ENCODE data around the gene DDX23.

DNA sequence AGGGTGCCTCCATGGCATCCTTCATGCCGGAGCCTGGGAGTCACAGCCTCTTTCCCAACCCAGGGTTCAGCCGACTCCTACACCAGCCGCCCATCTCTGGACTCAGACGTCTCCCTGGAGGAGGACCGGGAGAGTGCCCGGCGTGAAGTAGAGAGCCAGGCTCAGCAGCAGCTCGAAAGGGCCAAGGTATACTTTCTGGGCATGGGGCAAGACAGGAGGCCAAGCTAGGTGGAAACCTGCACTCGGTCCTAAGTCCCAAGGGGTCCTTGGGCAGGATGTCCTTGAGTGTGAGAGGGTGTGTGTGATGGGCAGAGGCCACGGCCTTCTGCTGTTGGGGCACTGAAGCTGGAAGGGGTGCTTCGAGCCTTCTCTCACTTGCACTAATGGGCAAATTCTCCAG is 28.7 kb downstream of the DDX23 start:
- TF ChIP-seq, protein P1, sequence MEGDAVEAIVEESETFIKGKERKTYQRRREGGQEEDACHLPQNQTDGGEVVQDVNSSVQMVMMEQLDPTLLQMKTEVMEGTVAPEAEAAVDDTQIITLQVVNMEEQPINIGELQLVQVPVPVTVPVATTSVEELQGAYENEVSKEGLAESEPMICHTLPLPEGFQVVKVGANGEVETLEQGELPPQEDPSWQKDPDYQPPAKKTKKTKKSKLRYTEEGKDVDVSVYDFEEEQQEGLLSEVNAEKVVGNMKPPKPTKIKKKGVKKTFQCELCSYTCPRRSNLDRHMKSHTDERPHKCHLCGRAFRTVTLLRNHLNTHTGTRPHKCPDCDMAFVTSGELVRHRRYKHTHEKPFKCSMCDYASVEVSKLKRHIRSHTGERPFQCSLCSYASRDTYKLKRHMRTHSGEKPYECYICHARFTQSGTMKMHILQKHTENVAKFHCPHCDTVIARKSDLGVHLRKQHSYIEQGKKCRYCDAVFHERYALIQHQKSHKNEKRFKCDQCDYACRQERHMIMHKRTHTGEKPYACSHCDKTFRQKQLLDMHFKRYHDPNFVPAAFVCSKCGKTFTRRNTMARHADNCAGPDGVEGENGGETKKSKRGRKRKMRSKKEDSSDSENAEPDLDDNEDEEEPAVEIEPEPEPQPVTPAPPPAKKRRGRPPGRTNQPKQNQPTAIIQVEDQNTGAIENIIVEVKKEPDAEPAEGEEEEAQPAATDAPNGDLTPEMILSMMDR (IDR thresholded peaks at IDR 0.05; ENCODE audit: low read depth, low read length, poor library complexity, severe bottlenecking) = no peak
- TF ChIP-seq EZH2phosphoT487 (IDR thresholded peaks at IDR 0.05; ENCODE audit: borderline replicate concordance, low read length) = no peak

Data from DOHH2 (cell line).